Sigmoid colon (tissue), 7 donors: ENCODE measurements around the gene VGF. TPM values are rescaled to one million over a fixed set of nuclear protein-coding genes. Genes with fewer than 3 reads are reported as not detected.

ENCODE experiments used
- DNase-seq: peaks from one replicate; pipeline ENCODE4 v3.0.0-alpha.2; 2019
- H3K27ac ChIP-seq, 4 donors: fragments of 200-600 bp; sonication (generic); one replicate each; pipeline ENCODE4 v1.5.1; 2016 to 2019; ENCODE audit warnings: mild to moderate bottlenecking in 1 of 4
- H3K27me3 ChIP-seq, 3 donors: fragments of 200-600 bp; sonication (generic); one replicate each; pipeline ENCODE4 v1.5.1; 2019; ENCODE audit warnings: mild to moderate bottlenecking in 1 of 3
- H3K36me3 ChIP-seq, 4 donors: fragments of 200-600 bp; sonication (generic); one replicate each; pipeline ENCODE4 v1.5.1; 2016 to 2019
- H3K4me1 ChIP-seq, 4 donors: fragments of 200-600 bp; sonication (generic); one replicate each; pipeline ENCODE4 v1.5.1; 2017 to 2019
- H3K4me3 ChIP-seq, 4 donors: fragments of 200-600 bp; sonication (generic); one replicate each; pipeline ENCODE4 v1.5.1; 2017 to 2019; ENCODE audit warnings: mild to moderate bottlenecking in 2 of 4, moderate library complexity in 1 of 4
- H3K9me3 ChIP-seq, 4 donors: fragments of 200-600 bp in 3 of 4; sonication (generic) in 3 of 4; one replicate each; pipeline versions ENCODE4 v1.5.1 to v1.6.1; 2013 to 2019
- CTCF ChIP-seq, 4 experiments: fragments of 450-650 bp in 3 of 4; fragments of 200-600 bp in 1 of 4; IDR thresholded peaks; one replicate each; pipeline ENCODE4 v1.5.1; 2016 to 2019; ENCODE audit warnings: antibody characterized with exemption in 4 of 4, mild to moderate bottlenecking in 3 of 4, moderate library complexity in 2 of 4
- EP300 ChIP-seq, 4 donors: sonication (generic); formaldehyde crosslinking; IDR thresholded peaks; one replicate each; pipeline ENCODE4 v1.6.1; 2017; ENCODE audit warnings: antibody characterized with exemption in 4 of 4
- POLR2A ChIP-seq, 2 donors: fragments of 450-650 bp; IDR thresholded peaks; one replicate each; pipeline ENCODE4 v1.6.1; 2016; ENCODE audit warnings: antibody characterized with exemption in 2 of 2, mild to moderate bottlenecking in 2 of 2, moderate library complexity in 2 of 2
- POLR2AphosphoS5 ChIP-seq, 4 donors: sonication (generic); formaldehyde crosslinking; IDR thresholded peaks; one replicate each; pipeline ENCODE4 v1.6.1; 2017; ENCODE audit warnings: antibody characterized with exemption in 4 of 4
- WGBS, 2 donors: extraction: QIAGEN DNeasy Blood & Tissue Kit; methylation state at CpG; one replicate each; pipeline ENCODE4 v1.1.7; 2013; 5-methylcytosine and 5-hydroxymethylcytosine counted together
- intact Hi-C: fragments of 100-400 bp; cut with DNase I; formaldehyde crosslinking; loops from one replicate; pipeline ENCODE4 v1.15.1; 2023
- polyA plus RNA-seq, 3 donors: library from polyadenylated mRNA; stranded (reverse); fragments of 200-250 nt; gene quantifications; one replicate each; pipeline ENCODE4 v1.2.3, GENCODE V29; 2013
- total RNA-seq, 4 donors: library from RNA; depleted of rRNA; stranded (reverse); fragments of >200 nt; gene quantifications; one replicate each; pipeline ENCODE4 v1.1.0, GENCODE V29; 2016
- donor health status: healthy with polysubstance abuse.
- donor health status: Bipolar disorder and iron deficiency.
- donor health status: healthy.

Gene VGF
- total and polyA plus RNA-seq, 7 donors, result 0.54 to 0.68 (median 0.55) TPM; not detected in 4

- DNase-seq, result no peak
- Histone ChIP-seq H3K27ac (no peak overlapping the region), H3K4me3 (no peak overlapping the region), H3K27me3 (peaks cover 76 to 100% (median 97%) of the 10 kb centered on the region in 3 donors), H3K4me1 (peaks cover 0 to 54% (median 50%) of the 10 kb centered on the region in 4 donors), H3K36me3 (no peaks in the 10 kb centered on the region), H3K9me3 (no peaks in the 10 kb centered on the region)
- TF ChIP-seq EP300 (IDR thresholded peaks at IDR 0.05) (no peak), CTCF (IDR thresholded peaks at IDR 0.05) (no peak), POLR2AphosphoS5 (IDR thresholded peaks at IDR 0.05) (no peak), POLR2A (IDR thresholded peaks at IDR 0.05) (no peak)
- intact Hi-C loops, result loop anchor here (10.0 kb wide), 1 partner anchor 272 kb away; the partner anchor contains the start of gene ACHE
- 2 to 3% methylated on average over 19 of the region's 19 CpGs for WGBS, 2 donors
These were observed 1.7 kb upstream of the VGF start for GRCh38 chr7:101166909-101167644.

GRCh38 chr7:101166648-101166908 is 1.2 kb upstream of the VGF start:
- Histone ChIP-seq H3K27ac (no peak overlapping the region), H3K27me3 (peaks cover 71 to 100% (median 97%) of the 10 kb centered on the region in 3 donors), H3K36me3 (peaks cover 0 to 1% (median 0%) of the 10 kb centered on the region in 4 donors), H3K4me1 (peaks cover 0 to 51% (median 48%) of the 10 kb centered on the region in 4 donors), H3K9me3 (no peaks in the 10 kb centered on the region), H3K4me3 (no peak overlapping the region)
- intact Hi-C loops, result loop anchor here (10.0 kb wide), 1 partner anchor 272 kb away; the partner anchor contains the start of gene ACHE
- no peak for TF ChIP-seq POLR2A (IDR thresholded peaks at IDR 0.05)
- no peak for TF ChIP-seq CTCF (IDR thresholded peaks at IDR 0.05)
- no peak for TF ChIP-seq POLR2AphosphoS5 (IDR thresholded peaks at IDR 0.05)
- TF ChIP-seq EP300 (IDR thresholded peaks at IDR 0.05), result no peak
- DNase-seq, result no peak
- 2 to 7% methylated on average over 11 of the region's 11 CpGs for WGBS, 2 donors

- Histone ChIP-seq H3K9me3 (no peaks in the 10 kb centered on the region), H3K36me3 (peaks cover 0 to 6% (median 0%) of the 10 kb centered on the region in 4 donors), H3K4me3 (no peak overlapping the region), H3K27ac (no peak overlapping the region), H3K4me1 (peaks cover 0 to 51% (median 47%) of the 10 kb centered on the region in 4 donors), H3K27me3 (peaks cover 67 to 100% (median 97%) of the 10 kb centered on the region in 3 donors)
- no peak for TF ChIP-seq CTCF (IDR thresholded peaks at IDR 0.05)
- no peak for TF ChIP-seq POLR2A (IDR thresholded peaks at IDR 0.05)
- TF ChIP-seq EP300 (IDR thresholded peaks at IDR 0.05), result no peak
- TF ChIP-seq POLR2AphosphoS5 (IDR thresholded peaks at IDR 0.05), result no peak
- no peak for DNase-seq
- intact Hi-C loops, result loop anchor here (10.0 kb wide), 1 partner anchor 271 kb away; the partner anchor contains the start of gene ACHE
- WGBS, 2 donors, result 2 to 5% methylated on average over 38 of the region's 38 CpGs
These were observed 734 bp upstream of the VGF start for GRCh38 chr7:101165958-101166647.

- WGBS, 2 donors, result 3% methylated on average over 75 of the region's 75 CpGs
- TF ChIP-seq CTCF (IDR thresholded peaks at IDR 0.05), result no peak
- TF ChIP-seq POLR2A (IDR thresholded peaks at IDR 0.05), result no peak
- no peak for TF ChIP-seq POLR2AphosphoS5 (IDR thresholded peaks at IDR 0.05)
- Histone ChIP-seq H3K4me1 (peaks cover 0 to 42% (median 42%) of the 10 kb centered on the region in 4 donors), H3K4me3 (peak overlapping the region in 2 of 4 donors; percentile 25 to 35), H3K27me3 (peaks cover 55 to 92% (median 81%) of the 10 kb centered on the region in 3 donors), H3K27ac (no peak overlapping the region), H3K36me3 (peaks cover 4 to 22% (median 10%) of the 10 kb centered on the region in 4 donors), H3K9me3 (no peaks in the 10 kb centered on the region)
- intact Hi-C loops, result loop anchor here (10.0 kb wide), 1 partner anchor 269 kb away; the partner anchor contains the start of gene ACHE
- no peak for DNase-seq
These were observed 1.1 kb downstream of the VGF start for GRCh38 chr7:101164071-101164840.
